Peyer's patch (tissue), 4 donors: Measurements from ENCODE around the gene SEC11A.

Experiments used
- POLR2A ChIP-seq, 2 donors: fragments of 450-650 bp; IDR thresholded peaks; one replicate each; pipeline ENCODE4 v1.5.1; 2017; ENCODE audit warnings: antibody characterized with exemption in 2 of 2, mild to moderate bottlenecking in 2 of 2, moderate library complexity in 2 of 2
- TF ChIP-seq, protein P1 (sequence below), 6 experiments: fragments of 450-650 bp in 4 of 6; fragments of 200-600 bp in 2 of 6; sonication (generic) in 1 of 6; IDR thresholded peaks; one replicate each; pipeline ENCODE4 v1.5.1; 2017 to 2019; ENCODE audit warnings: antibody characterized with exemption in 6 of 6, mild to moderate bottlenecking in 3 of 6, moderate library complexity in 1 of 6

GRCh38 chr15:84764585-84764984 lies 48.6 kb upstream of the SEC11A start:
- TF ChIP-seq, protein P1, sequence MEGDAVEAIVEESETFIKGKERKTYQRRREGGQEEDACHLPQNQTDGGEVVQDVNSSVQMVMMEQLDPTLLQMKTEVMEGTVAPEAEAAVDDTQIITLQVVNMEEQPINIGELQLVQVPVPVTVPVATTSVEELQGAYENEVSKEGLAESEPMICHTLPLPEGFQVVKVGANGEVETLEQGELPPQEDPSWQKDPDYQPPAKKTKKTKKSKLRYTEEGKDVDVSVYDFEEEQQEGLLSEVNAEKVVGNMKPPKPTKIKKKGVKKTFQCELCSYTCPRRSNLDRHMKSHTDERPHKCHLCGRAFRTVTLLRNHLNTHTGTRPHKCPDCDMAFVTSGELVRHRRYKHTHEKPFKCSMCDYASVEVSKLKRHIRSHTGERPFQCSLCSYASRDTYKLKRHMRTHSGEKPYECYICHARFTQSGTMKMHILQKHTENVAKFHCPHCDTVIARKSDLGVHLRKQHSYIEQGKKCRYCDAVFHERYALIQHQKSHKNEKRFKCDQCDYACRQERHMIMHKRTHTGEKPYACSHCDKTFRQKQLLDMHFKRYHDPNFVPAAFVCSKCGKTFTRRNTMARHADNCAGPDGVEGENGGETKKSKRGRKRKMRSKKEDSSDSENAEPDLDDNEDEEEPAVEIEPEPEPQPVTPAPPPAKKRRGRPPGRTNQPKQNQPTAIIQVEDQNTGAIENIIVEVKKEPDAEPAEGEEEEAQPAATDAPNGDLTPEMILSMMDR (IDR thresholded peaks at IDR 0.05), result no peak
- no peak for TF ChIP-seq POLR2A (IDR thresholded peaks at IDR 0.05)
